ENCODE results near the gene TCERG1L. TPM values are rescaled to one million over a fixed set of nuclear protein-coding genes. Genes with fewer than 3 reads are reported as not detected.

Gene TCERG1L
- total RNA-seq, 1 experiment from 2014 or later: 1.5 TPM

DNA sequence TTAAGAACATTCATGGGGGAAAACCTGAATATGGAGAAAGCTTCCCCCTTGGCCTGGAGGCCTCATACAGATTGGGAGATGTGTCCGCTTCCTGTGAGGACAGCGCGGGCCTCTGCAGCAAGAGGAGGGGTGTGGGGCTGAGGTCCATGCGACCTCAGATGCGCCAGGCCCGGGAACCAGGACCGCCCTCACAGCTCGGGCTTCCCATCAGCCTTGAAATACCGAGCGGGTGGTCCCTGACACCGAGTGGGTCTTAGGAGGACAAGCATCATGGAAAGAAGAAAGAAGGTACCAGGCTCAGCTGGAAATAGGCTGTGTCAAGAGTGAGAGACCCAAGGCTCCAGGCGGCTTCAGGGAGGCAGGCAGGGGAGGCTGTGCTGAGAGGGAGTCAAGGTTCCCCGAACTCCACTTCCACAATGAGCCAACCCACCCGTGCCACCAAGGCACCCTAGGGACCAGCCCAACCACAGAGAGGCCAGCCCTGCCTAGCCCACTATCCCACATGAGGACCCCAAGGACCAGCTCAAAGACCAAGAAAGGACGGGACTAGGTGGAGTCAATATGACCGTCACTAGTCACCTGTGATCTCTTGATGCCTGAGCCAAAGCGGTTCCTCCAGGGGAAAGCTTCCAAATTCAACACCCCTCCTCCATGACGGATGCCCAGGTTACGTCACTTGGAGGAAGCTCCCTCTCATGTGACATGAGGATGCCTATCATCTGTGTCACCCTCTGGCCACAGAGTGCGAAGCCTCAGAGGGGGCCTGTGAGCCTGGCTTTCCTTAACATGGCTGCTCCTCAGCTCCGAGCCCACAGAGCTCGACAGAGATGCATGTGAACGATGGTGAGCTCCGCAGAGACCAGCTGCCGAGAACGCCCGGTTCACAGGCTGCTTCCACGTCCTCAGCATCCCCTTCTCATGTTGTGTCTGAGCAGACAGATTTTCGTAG is 103.7 kb downstream of the TCERG1L start (continued):
- TF ChIP-seq, protein P1, sequence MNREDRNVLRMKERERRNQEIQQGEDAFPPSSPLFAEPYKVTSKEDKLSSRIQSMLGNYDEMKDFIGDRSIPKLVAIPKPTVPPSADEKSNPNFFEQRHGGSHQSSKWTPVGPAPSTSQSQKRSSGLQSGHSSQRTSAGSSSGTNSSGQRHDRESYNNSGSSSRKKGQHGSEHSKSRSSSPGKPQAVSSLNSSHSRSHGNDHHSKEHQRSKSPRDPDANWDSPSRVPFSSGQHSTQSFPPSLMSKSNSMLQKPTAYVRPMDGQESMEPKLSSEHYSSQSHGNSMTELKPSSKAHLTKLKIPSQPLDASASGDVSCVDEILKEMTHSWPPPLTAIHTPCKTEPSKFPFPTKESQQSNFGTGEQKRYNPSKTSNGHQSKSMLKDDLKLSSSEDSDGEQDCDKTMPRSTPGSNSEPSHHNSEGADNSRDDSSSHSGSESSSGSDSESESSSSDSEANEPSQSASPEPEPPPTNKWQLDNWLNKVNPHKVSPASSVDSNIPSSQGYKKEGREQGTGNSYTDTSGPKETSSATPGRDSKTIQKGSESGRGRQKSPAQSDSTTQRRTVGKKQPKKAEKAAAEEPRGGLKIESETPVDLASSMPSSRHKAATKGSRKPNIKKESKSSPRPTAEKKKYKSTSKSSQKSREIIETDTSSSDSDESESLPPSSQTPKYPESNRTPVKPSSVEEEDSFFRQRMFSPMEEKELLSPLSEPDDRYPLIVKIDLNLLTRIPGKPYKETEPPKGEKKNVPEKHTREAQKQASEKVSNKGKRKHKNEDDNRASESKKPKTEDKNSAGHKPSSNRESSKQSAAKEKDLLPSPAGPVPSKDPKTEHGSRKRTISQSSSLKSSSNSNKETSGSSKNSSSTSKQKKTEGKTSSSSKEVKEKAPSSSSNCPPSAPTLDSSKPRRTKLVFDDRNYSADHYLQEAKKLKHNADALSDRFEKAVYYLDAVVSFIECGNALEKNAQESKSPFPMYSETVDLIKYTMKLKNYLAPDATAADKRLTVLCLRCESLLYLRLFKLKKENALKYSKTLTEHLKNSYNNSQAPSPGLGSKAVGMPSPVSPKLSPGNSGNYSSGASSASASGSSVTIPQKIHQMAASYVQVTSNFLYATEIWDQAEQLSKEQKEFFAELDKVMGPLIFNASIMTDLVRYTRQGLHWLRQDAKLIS (CRISPR knock-in tag; IDR thresholded peaks at IDR 0.05; ENCODE audit: borderline replicate concordance): no peak
- no peak for TF ChIP-seq NR1H2 (CRISPR knock-in tag; IDR thresholded peaks at IDR 0.05)
- TF ChIP-seq, protein P2, sequence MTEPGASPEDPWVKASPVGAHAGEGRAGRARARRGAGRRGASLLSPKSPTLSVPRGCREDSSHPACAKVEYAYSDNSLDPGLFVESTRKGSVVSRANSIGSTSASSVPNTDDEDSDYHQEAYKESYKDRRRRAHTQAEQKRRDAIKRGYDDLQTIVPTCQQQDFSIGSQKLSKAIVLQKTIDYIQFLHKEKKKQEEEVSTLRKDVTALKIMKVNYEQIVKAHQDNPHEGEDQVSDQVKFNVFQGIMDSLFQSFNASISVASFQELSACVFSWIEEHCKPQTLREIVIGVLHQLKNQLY (CRISPR knock-in tag; IDR thresholded peaks at IDR 0.05): no peak
- no peak for TF ChIP-seq JUN (CRISPR knock-in tag; IDR thresholded peaks at IDR 0.05)

DNA sequence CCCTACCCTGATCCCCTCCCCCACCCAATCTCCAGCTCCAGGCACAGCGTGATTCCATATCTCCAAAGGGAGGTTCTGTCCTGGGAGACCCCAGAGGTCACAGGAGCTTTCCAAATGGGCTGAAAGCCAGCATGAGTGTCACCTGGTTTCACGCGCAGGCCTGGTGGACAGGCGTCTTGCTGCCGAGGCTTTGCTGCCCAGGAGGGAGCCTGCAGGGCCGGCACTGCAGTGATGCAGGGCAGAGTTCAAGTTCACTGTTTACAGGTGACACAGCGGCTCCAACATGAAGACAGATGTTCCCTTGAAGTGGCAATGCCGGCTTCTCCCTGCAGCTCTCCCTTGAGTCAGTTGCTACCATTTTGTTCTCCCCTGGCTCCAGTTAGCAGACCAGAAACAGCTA is 104.3 kb downstream of the TCERG1L start:
- ATAC-seq (no peak), DNase-seq (ENCODE audit: low spot score) (no peak)
- no peak overlapping the region for H3K4me3 Mint-ChIP-seq
- CTCF ChIA-PET: no interaction called here
- H3K27me3 Mint-ChIP-seq (ENCODE audit: low read depth): no peaks in the 10 kb centered on the region
- no peak overlapping the region for H3K27ac Mint-ChIP-seq
- TF ChIP-seq, protein P3, sequence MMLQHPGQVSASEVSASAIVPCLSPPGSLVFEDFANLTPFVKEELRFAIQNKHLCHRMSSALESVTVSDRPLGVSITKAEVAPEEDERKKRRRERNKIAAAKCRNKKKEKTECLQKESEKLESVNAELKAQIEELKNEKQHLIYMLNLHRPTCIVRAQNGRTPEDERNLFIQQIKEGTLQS (CRISPR knock-in tag; conservative IDR thresholded peaks at IDR 0.05): no peak
- TF ChIP-seq JUN (CRISPR knock-in tag; IDR thresholded peaks at IDR 0.05) (no peak), ZNF416 (CRISPR knock-in tag; IDR thresholded peaks at IDR 0.05) (no peak), ELF4 (CRISPR knock-in tag; IDR thresholded peaks at IDR 0.05; ENCODE audit: low read depth) (no peak)
- TF ChIP-seq, protein P4, sequence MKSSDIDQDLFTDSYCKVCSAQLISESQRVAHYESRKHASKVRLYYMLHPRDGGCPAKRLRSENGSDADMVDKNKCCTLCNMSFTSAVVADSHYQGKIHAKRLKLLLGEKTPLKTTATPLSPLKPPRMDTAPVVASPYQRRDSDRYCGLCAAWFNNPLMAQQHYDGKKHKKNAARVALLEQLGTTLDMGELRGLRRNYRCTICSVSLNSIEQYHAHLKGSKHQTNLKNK (CRISPR knock-in tag; IDR thresholded peaks at IDR 0.05): no peak
- TF ChIP-seq, protein P5, sequence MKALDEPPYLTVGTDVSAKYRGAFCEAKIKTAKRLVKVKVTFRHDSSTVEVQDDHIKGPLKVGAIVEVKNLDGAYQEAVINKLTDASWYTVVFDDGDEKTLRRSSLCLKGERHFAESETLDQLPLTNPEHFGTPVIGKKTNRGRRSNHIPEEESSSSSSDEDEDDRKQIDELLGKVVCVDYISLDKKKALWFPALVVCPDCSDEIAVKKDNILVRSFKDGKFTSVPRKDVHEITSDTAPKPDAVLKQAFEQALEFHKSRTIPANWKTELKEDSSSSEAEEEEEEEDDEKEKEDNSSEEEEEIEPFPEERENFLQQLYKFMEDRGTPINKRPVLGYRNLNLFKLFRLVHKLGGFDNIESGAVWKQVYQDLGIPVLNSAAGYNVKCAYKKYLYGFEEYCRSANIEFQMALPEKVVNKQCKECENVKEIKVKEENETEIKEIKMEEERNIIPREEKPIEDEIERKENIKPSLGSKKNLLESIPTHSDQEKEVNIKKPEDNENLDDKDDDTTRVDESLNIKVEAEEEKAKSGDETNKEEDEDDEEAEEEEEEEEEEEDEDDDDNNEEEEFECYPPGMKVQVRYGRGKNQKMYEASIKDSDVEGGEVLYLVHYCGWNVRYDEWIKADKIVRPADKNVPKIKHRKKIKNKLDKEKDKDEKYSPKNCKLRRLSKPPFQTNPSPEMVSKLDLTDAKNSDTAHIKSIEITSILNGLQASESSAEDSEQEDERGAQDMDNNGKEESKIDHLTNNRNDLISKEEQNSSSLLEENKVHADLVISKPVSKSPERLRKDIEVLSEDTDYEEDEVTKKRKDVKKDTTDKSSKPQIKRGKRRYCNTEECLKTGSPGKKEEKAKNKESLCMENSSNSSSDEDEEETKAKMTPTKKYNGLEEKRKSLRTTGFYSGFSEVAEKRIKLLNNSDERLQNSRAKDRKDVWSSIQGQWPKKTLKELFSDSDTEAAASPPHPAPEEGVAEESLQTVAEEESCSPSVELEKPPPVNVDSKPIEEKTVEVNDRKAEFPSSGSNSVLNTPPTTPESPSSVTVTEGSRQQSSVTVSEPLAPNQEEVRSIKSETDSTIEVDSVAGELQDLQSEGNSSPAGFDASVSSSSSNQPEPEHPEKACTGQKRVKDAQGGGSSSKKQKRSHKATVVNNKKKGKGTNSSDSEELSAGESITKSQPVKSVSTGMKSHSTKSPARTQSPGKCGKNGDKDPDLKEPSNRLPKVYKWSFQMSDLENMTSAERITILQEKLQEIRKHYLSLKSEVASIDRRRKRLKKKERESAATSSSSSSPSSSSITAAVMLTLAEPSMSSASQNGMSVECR (CRISPR knock-in tag; IDR thresholded peaks at IDR 0.05; ENCODE audit: borderline replicate concordance): no peak
- no peaks in the 10 kb centered on the region for H3K4me1 Mint-ChIP-seq
- H3K9me3 Mint-ChIP-seq: peaks cover 34% of the 10 kb centered on the region
- peaks cover 46% of the 10 kb centered on the region for H3K36me3 Mint-ChIP-seq
- POLR2A ChIA-PET: no interaction called here

DNA sequence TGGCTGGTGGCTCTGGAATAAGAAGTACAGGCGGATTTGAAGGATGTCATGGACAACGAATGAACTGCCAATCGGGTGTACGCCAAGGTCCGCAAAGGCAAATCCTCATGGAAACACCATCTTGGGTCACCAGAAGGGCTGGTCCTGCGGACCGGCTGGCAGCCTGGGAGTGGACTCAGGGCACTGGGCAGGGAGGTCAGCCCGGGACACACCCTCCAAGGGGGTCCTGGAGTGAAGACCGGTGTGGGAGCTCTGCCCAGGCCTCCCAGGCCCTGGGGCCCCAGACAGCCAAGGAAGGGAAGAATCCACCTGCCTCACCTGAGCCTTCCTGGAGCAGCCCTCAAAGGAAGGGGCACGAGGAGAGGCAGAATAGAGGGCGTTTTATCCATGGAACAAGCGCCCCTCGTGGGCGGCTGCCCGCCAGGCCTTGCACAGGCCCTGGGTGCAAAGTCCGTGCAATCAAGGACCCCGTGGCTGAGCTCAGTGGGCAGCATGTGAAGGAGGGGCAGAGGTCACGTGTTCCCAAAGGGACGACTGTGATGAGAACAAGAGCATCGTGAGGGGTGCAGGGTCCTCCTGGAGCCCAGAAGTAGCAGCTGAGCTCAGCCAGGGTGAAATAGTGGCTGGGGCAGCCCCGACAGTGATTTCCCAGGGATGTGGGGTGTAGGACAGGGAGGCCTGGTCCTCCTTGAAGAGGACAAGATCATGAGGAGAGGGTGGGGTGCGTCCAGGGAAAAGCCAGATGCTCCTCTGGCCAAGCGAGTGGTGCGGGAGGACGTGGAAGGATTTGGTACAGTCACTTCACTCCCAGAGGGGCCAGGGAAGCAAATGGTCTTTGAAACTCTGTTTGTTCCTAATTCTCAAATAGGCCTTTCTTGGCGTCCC is 105.2 kb downstream of the TCERG1L start:
- ChIA-PET POLR2A (no interaction called here), CTCF (no interaction called here)
- Mint-ChIP-seq H3K27ac (no peak overlapping the region), H3K4me1 (no peaks in the 10 kb centered on the region), H3K9me3 (peaks cover 35% of the 10 kb centered on the region), H3K27me3 (ENCODE audit: low read depth) (no peaks in the 10 kb centered on the region), H3K36me3 (peaks cover 48% of the 10 kb centered on the region), H3K4me3 (no peak overlapping the region)
- no peak for TF ChIP-seq JAZF1 (CRISPR knock-in tag; IDR thresholded peaks at IDR 0.05)
- ATAC-seq: no peak
- no peak for DNase-seq (ENCODE audit: low spot score)

Data from WTC11 (cell line).